Lower leg skin (tissue), 3 donors: ENCODE data around the gene ADAT3.

Experiments used
- POLR2A ChIP-seq, 2 donors: fragments of 450-650 bp; IDR thresholded peaks; one replicate each; pipeline ENCODE4 v1.6.1; 2016 to 2017; ENCODE audit warnings: antibody characterized with exemption in 2 of 2, mild to moderate bottlenecking in 1 of 2, moderate library complexity in 1 of 2
- TF ChIP-seq, protein P1 (sequence below), 3 donors: fragments of 450-650 bp; IDR thresholded peaks; one replicate each; pipeline ENCODE4 v1.5.1; 2016; ENCODE audit warnings: antibody characterized with exemption in 3 of 3, mild to moderate bottlenecking in 3 of 3, moderate library complexity in 2 of 3

DNA sequence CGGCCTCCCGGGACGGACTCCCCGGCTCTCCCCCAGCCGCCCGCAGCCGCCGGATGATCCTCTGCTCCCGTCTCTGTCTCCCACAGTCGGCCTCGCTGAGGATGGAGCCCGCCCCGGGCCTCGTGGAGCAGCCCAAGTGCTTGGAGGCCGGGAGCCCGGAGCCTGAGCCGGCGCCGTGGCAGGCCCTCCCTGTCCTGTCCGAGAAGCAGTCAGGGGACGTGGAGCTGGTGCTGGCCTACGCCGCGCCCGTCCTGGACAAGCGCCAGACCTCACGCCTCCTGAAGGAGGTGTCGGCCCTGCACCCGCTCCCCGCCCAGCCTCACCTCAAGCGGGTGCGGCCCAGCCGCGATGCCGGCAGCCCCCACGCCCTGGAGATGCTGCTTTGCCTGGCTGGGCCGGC lies 6.8 kb downstream of the ADAT3 start:
- TF ChIP-seq, protein P1, sequence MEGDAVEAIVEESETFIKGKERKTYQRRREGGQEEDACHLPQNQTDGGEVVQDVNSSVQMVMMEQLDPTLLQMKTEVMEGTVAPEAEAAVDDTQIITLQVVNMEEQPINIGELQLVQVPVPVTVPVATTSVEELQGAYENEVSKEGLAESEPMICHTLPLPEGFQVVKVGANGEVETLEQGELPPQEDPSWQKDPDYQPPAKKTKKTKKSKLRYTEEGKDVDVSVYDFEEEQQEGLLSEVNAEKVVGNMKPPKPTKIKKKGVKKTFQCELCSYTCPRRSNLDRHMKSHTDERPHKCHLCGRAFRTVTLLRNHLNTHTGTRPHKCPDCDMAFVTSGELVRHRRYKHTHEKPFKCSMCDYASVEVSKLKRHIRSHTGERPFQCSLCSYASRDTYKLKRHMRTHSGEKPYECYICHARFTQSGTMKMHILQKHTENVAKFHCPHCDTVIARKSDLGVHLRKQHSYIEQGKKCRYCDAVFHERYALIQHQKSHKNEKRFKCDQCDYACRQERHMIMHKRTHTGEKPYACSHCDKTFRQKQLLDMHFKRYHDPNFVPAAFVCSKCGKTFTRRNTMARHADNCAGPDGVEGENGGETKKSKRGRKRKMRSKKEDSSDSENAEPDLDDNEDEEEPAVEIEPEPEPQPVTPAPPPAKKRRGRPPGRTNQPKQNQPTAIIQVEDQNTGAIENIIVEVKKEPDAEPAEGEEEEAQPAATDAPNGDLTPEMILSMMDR (IDR thresholded peaks at IDR 0.05) = no peak
- TF ChIP-seq POLR2A (IDR thresholded peaks at IDR 0.05) = no peak
